ENCODE results near the gene EME2. TPM values are rescaled to one million over a fixed set of nuclear protein-coding genes. Genes with fewer than 3 reads are reported as not detected.
"Not testable (repeated sequence)": the region's sequence is repeated elsewhere in the genome, so short reads cannot be mapped to it uniquely, and the experiment has no call there.

EME2 gene
- total RNA-seq, 8 experiments from 2014 or later, result 4.6 to 21.1 (median 6.4) TPM

GRCh38 chr16:1799263-1799662 lies 26.7 kb downstream of the EME2 start:
- in situ Hi-C loops (cut with MboI; ENCODE audit: low pct_unique_long_range_greater_than_20kb in 2 of 9, low sequenced_read_pairs in 9 of 9, unreplicated experiment in 9 of 9); H3K27ac ChIP-seq; ATAC-seq (replicated peaks in 6 of 8); H3K4me3 ChIP-seq; H3K4me1 ChIP-seq (replicated peaks in 1 of 2): not testable (repeated sequence)
- WGBS, 10 experiments, result 20 to 100% (median 80%) methylated on average over 1 to 4 of the region's 5 CpGs; no CpG with 5 or more reads in 2 of the 10 experiments

- ATAC-seq (replicated peaks in 6 of 8), result peak in 3 of 8 experiments; percentile 31 to 72 (median 35)
- WGBS, 10 experiments, result 13 to 91% (median 76%) methylated on average over 3 to 10 of the region's 10 CpGs
- Histone ChIP-seq H3K4me1 (replicated peaks in 1 of 2) (no peaks in the 10 kb centered on the region), H3K27ac (no peak overlapping the region), H3K4me3 (no peak overlapping the region)
- in situ Hi-C loops (cut with MboI; ENCODE audit: low pct_unique_long_range_greater_than_20kb in 2 of 9, low sequenced_read_pairs in 9 of 9, unreplicated experiment in 9 of 9), result no loop called here
Measured at GRCh38 chr16:1800701-1801100, 28.1 kb downstream of the EME2 start.

- no peak for ATAC-seq (replicated peaks in 6 of 8)
- WGBS, 10 experiments, result 78 to 100% (median 80%) methylated on average over 1 to 4 of the region's 10 CpGs; no CpG with 5 or more reads in 7 of the 10 experiments
Measured at GRCh38 chr16:1807626-1808025, 35.0 kb downstream of the EME2 start.

GRCh38 chr16:1808691-1809090 lies 36.1 kb downstream of the EME2 start:
- H3K4me1 ChIP-seq (replicated peaks in 1 of 2), result no peaks in the 10 kb centered on the region
- 40 to 67% methylated on average over 1 of the region's 18 CpGs; no CpG with 5 or more reads in 8 of the 10 experiments for WGBS, 10 experiments
- no peak for ATAC-seq (replicated peaks in 6 of 8)
- in situ Hi-C loops (cut with MboI; ENCODE audit: low pct_unique_long_range_greater_than_20kb in 2 of 9, low sequenced_read_pairs in 9 of 9, unreplicated experiment in 9 of 9), result no loop called here
- no peak overlapping the region for H3K27ac ChIP-seq
- H3K4me3 ChIP-seq, result no peak overlapping the region

More at GRCh38 chr16:1807626-1808025, 35.0 kb downstream of the EME2 start:
- no peak overlapping the region for H3K27ac ChIP-seq
- in situ Hi-C loops (cut with MboI; ENCODE audit: low pct_unique_long_range_greater_than_20kb in 2 of 9, low sequenced_read_pairs in 9 of 9, unreplicated experiment in 9 of 9), result no loop called here
- H3K4me3 ChIP-seq, result no peak overlapping the region
- H3K4me1 ChIP-seq (replicated peaks in 1 of 2), result no peaks in the 10 kb centered on the region

GRCh38 chr16:1809281-1809801 lies 36.7 kb downstream of the EME2 start:
- ATAC-seq (replicated peaks in 6 of 8), result peak in 3 of 8 experiments; percentile 10 to 21 (median 18)
- H3K27ac ChIP-seq, result no peak overlapping the region
- no peaks in the 10 kb centered on the region for H3K4me1 ChIP-seq (replicated peaks in 1 of 2)
- in situ Hi-C loops (cut with MboI; ENCODE audit: low pct_unique_long_range_greater_than_20kb in 2 of 9, low sequenced_read_pairs in 9 of 9, unreplicated experiment in 9 of 9), result no loop called here
- H3K4me3 ChIP-seq, result no peak overlapping the region
- 80 to 100% (median 86%) methylated on average over 1 to 7 of the region's 28 CpGs; no CpG with 5 or more reads in 6 of the 10 experiments for WGBS, 10 experiments

- H3K4me3 ChIP-seq, result no peak overlapping the region
- 80 to 96% methylated on average over 2 to 10 of the region's 16 CpGs; no CpG with 5 or more reads in 8 of the 10 experiments for WGBS, 10 experiments
- ATAC-seq (replicated peaks in 6 of 8), result no peak
- in situ Hi-C loops (cut with MboI; ENCODE audit: low pct_unique_long_range_greater_than_20kb in 2 of 9, low sequenced_read_pairs in 9 of 9, unreplicated experiment in 9 of 9), result no loop called here
- no peak overlapping the region for H3K27ac ChIP-seq
- no peaks in the 10 kb centered on the region for H3K4me1 ChIP-seq (replicated peaks in 1 of 2)
Measured at GRCh38 chr16:1810106-1810505, 37.5 kb downstream of the EME2 start.

GRCh38 chr16:1810536-1810935 lies 37.9 kb downstream of the EME2 start:
- no peak for ATAC-seq (replicated peaks in 6 of 8)
- WGBS, 10 experiments, result 70 to 100% (median 91%) methylated on average over 1 to 7 of the region's 16 CpGs; no CpG with 5 or more reads in 4 of the 10 experiments
- no peak overlapping the region for H3K27ac ChIP-seq
- in situ Hi-C loops (cut with MboI; ENCODE audit: low pct_unique_long_range_greater_than_20kb in 2 of 9, low sequenced_read_pairs in 9 of 9, unreplicated experiment in 9 of 9), result no loop called here
- H3K4me1 ChIP-seq (replicated peaks in 1 of 2), result no peaks in the 10 kb centered on the region
- H3K4me3 ChIP-seq, result no peak overlapping the region

GRCh38 chr16:1812732-1813163 lies 40.1 kb downstream of the EME2 start:
- in situ Hi-C loops (cut with MboI; ENCODE audit: low pct_unique_long_range_greater_than_20kb in 2 of 9, low sequenced_read_pairs in 9 of 9, unreplicated experiment in 9 of 9), result no loop called here
- WGBS, 10 experiments, result 0 to 69% (median 42%) methylated on average over 2 to 11 of the region's 17 CpGs; no CpG with 5 or more reads in 1 of the 10 experiments
- Histone ChIP-seq H3K4me1 (replicated peaks in 1 of 2) (no peaks in the 10 kb centered on the region), H3K4me3 (no peak overlapping the region), H3K27ac (no peak overlapping the region)
- peak in 6 of 8 experiments; percentile 38 to 100 (median 82) for ATAC-seq (replicated peaks in 6 of 8)

GRCh38 chr16:1815461-1815860 lies 42.9 kb downstream of the EME2 start:
- no peak overlapping the region for H3K4me3 ChIP-seq

GRCh38 chr16:1816396-1817275 lies 44.0 kb downstream of the EME2 start:
- in situ Hi-C loops (cut with MboI; ENCODE audit: low pct_unique_long_range_greater_than_20kb in 2 of 9, low sequenced_read_pairs in 9 of 9, unreplicated experiment in 9 of 9), result no loop called here
- 81 to 100% (median 91%) methylated on average over 1 to 16 of the region's 40 CpGs; no CpG with 5 or more reads in 6 of the 10 experiments for WGBS, 10 experiments
- no peak overlapping the region for H3K4me3 ChIP-seq
- H3K27ac ChIP-seq, result no peak overlapping the region
- peak in 2 of 8 experiments; percentile 11 to 13 for ATAC-seq (replicated peaks in 6 of 8)
- H3K4me1 ChIP-seq (replicated peaks in 1 of 2), result no peaks in the 10 kb centered on the region

More at GRCh38 chr16:1815461-1815860, 42.9 kb downstream of the EME2 start:
- Histone ChIP-seq H3K27ac (no peak overlapping the region), H3K4me1 (replicated peaks in 1 of 2) (no peaks in the 10 kb centered on the region)
- no peak for ATAC-seq (replicated peaks in 6 of 8)
- WGBS, 10 experiments, result 83 to 96% (median 94%) methylated on average over 3 to 8 of the region's 11 CpGs; no CpG with 5 or more reads in 4 of the 10 experiments
- in situ Hi-C loops (cut with MboI; ENCODE audit: low pct_unique_long_range_greater_than_20kb in 2 of 9, low sequenced_read_pairs in 9 of 9, unreplicated experiment in 9 of 9), result no loop called here

GRCh38 chr16:1817276-1817589 lies 44.6 kb downstream of the EME2 start:
- peak in 1 of 8 experiments; percentile 2 for ATAC-seq (replicated peaks in 6 of 8)
- in situ Hi-C loops (cut with MboI; ENCODE audit: low pct_unique_long_range_greater_than_20kb in 2 of 9, low sequenced_read_pairs in 9 of 9, unreplicated experiment in 9 of 9), result no loop called here
- no peak overlapping the region for H3K4me3 ChIP-seq

GRCh38 chr16:1817716-1818115 lies 45.1 kb downstream of the EME2 start:
- in situ Hi-C loops (cut with MboI; ENCODE audit: low pct_unique_long_range_greater_than_20kb in 2 of 9, low sequenced_read_pairs in 9 of 9, unreplicated experiment in 9 of 9), result no loop called here
- ATAC-seq (replicated peaks in 6 of 8), result peak in 3 of 8 experiments; percentile 6 to 14 (median 13)
- WGBS, 10 experiments, result 80% methylated on average over 4 of the region's 17 CpGs; no CpG with 5 or more reads in 9 of the 10 experiments

More at GRCh38 chr16:1817276-1817589, 44.6 kb downstream of the EME2 start:
- Histone ChIP-seq H3K27ac (no peak overlapping the region), H3K4me1 (replicated peaks in 1 of 2) (no peaks in the 10 kb centered on the region)
- WGBS, 10 experiments, result 93 to 100% methylated on average over 1 to 6 of the region's 9 CpGs; no CpG with 5 or more reads in 8 of the 10 experiments

GRCh38 chr16:1818204-1818872 lies 45.7 kb downstream of the EME2 start:
- no peak overlapping the region for H3K27ac ChIP-seq
- in situ Hi-C loops (cut with MboI; ENCODE audit: low pct_unique_long_range_greater_than_20kb in 2 of 9, low sequenced_read_pairs in 9 of 9, unreplicated experiment in 9 of 9), result no loop called here
- no peak overlapping the region for H3K4me3 ChIP-seq
- peak in 3 of 8 experiments; percentile 21 to 26 (median 22) for ATAC-seq (replicated peaks in 6 of 8)
- 80 to 100% (median 100%) methylated on average over 1 to 11 of the region's 27 CpGs; no CpG with 5 or more reads in 7 of the 10 experiments for WGBS, 10 experiments
- no peaks in the 10 kb centered on the region for H3K4me1 ChIP-seq (replicated peaks in 1 of 2)

More at GRCh38 chr16:1817716-1818115, 45.1 kb downstream of the EME2 start:
- no peak overlapping the region for H3K27ac ChIP-seq
- H3K4me1 ChIP-seq (replicated peaks in 1 of 2), result no peaks in the 10 kb centered on the region
- H3K4me3 ChIP-seq, result no peak overlapping the region

Measured in motor neuron (in vitro differentiated cells).